Upper lobe of right lung (tissue), 1 donor: ENCODE measurements around the gene TXNL4A. TPM values are rescaled to one million over a fixed set of nuclear protein-coding genes. Genes with fewer than 3 reads are reported as not detected.
A peak's percentile ranks its signal among the peaks of the same experiment; 100 is the strongest.

Experiments
- ATAC-seq: fragments of 200-7000 bp; cut with Tn5 transposase; one replicate; pipeline ENCODE4 v1.9.1; 2020; ENCODE audit warnings: mild to moderate bottlenecking, moderate library complexity
- DNase-seq: peaks from one replicate; pipeline ENCODE4 v3.0.0-alpha.2; 2020
- H3K27ac ChIP-seq: fragments of 200-600 bp; one replicate; pipeline ENCODE4 v1.8.0; 2022
- H3K27me3 ChIP-seq: fragments of 200-600 bp; one replicate; pipeline ENCODE4 v1.8.0; 2022; ENCODE audit warnings: mild to moderate bottlenecking
- H3K36me3 ChIP-seq: fragments of 200-600 bp; one replicate; pipeline ENCODE4 v1.8.0; 2022
- H3K4me1 ChIP-seq: fragments of 200-600 bp; one replicate; pipeline ENCODE4 v1.8.0; 2022
- H3K4me3 ChIP-seq: fragments of 200-600 bp; one replicate; pipeline ENCODE4 v1.8.0; 2022; ENCODE audit warnings: mild to moderate bottlenecking
- H3K9me3 ChIP-seq: fragments of 200-600 bp; one replicate; pipeline ENCODE4 v1.8.0; 2022
- CTCF ChIP-seq: fragments of 200-600 bp; IDR thresholded peaks from one replicate; pipeline ENCODE4 v1.8.0; 2022; ENCODE audit warnings: antibody characterized with exemption
- intact Hi-C: fragments of 100-400 bp; cut with DNase I; formaldehyde crosslinking; loops from one replicate; pipeline ENCODE4 v1.11.0; 2022
- total RNA-seq: library from RNA; stranded (reverse); fragmentation: NEBNext Ultra II Directional; extraction: Animal tissue kit (Norgen Biotek cat#: 25700); gene quantifications from one replicate; pipeline ENCODE4 v1.2.1, GENCODE V29; 2021
- donor health status: DM: no; HTN: yes; CAD: no; lungs with severe emphysema.

Gene TXNL4A
- total RNA-seq, 1 donor from 2014 or later, result 80.7 TPM

DNA sequence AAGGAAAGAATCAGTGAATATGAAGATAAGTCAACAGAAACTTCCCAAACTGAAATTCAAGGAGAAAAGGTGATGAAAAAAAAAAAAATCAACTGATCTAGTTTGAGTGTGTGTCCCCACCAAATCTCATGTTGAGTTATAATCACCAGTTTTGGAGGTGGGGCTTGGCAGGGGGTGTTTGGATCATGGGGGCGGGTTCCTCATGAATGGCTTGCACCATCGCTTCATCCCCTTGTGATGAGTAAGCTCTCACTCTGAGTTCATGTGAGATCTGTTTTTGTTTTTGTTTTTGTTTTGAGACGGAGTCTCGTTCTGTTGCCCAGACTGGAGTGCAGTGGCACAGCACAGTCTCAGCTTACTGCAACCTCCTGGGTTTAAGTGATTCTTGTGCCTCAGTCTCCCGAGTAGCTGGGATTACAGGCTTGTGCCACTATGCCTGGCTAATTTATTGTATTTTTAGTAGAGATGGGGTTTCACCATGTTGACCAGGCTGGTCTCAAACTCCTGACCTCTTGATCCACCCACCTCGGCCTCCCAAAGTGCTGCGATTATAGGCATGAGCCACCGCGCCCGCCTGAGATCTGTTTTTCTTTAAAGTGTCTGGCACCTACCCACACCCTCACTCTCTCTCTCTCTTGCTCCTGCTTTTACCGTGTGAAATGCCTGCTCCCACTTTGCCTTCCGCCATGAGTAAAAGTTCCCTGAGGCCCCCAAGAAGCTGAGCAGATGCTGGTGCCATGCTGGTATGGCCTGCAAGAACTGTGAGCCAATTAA is 32.9 kb downstream of the TXNL4A start:
- TF ChIP-seq CTCF, result no peak
- Histone ChIP-seq H3K27ac (peak overlapping the region; percentile 53), H3K27me3 (no peaks in the 10 kb centered on the region), H3K4me1 (peaks cover 18% of the 10 kb centered on the region), H3K4me3 (no peak overlapping the region), H3K36me3 (no peaks in the 10 kb centered on the region), H3K9me3 (no peaks in the 10 kb centered on the region)
- intact Hi-C loops, result no loop called here
- DNase-seq, result no peak
- ATAC-seq, result no peak

DNA sequence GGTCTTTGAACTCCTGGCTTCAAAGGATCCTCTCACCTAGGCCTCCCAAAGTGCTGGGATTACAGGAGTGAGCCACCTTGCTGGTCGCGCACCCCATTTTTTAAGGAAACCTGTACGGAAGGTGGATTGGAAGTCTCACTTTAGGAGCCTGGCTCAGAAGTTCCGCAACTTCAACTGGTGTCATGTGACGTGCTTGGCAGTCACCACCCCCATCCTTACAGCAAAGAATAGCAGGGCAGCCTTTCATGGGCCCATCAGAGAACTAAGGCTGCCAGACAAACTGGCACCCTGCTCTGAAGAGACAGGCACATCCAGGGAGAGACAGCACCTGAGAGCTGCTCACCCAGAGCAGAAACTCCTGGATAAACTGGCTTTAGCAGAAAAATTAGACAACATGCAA is 33.6 kb downstream of the TXNL4A start:
- Histone ChIP-seq H3K4me1 (peaks cover 21% of the 10 kb centered on the region), H3K4me3 (no peak overlapping the region), H3K27ac (peak overlapping the region; percentile 53), H3K27me3 (no peaks in the 10 kb centered on the region), H3K36me3 (no peaks in the 10 kb centered on the region), H3K9me3 (no peaks in the 10 kb centered on the region)
- DNase-seq (no peak), ATAC-seq (peak; percentile 1)
- intact Hi-C loops, result no loop called here
- no peak for TF ChIP-seq CTCF

GRCh38 chr18:79953971-79954651 is 34.3 kb downstream of the TXNL4A start:
- intact Hi-C loops, result no loop called here
- H3K9me3 ChIP-seq, result no peaks in the 10 kb centered on the region
- no peak for TF ChIP-seq CTCF
- no peaks in the 10 kb centered on the region for H3K36me3 ChIP-seq
- H3K27ac ChIP-seq, result peak overlapping the region; percentile 53
- DNase-seq (no peak), ATAC-seq (peak; percentile 57)
- no peaks in the 10 kb centered on the region for H3K27me3 ChIP-seq
- no peak overlapping the region for H3K4me3 ChIP-seq
- H3K4me1 ChIP-seq, result peaks cover 21% of the 10 kb centered on the region

DNA sequence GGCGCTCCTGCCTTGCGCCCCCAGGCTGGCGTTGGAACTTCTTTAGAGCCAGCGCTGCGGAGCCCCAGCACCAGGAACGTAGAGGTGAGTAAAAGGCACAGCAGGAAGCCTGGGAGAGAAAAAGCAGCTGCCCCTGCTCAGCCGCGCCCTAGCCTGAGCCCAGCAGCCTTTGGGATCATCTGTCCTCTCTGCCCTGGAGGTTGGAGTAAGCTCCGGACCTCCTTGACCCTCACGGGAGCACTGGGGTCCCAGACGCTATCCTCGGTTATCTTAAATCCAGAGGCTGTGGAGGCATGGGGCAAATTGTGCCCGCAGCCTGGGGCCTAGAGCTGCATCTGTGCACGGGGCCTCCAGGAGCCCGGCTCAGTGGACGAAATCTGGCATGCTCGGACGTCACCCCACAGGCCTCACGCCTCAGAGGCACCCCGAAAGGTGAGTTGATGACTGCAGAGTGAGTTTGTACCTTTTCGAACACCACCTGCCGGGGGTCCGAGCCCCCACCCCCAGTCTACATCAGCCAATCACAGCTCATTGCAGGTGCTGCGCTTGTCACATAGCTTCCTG is 35.3 kb downstream of the TXNL4A start:
- DNase-seq (no peak), ATAC-seq (no peak)
- H3K4me3 ChIP-seq, result no peak overlapping the region
- no peaks in the 10 kb centered on the region for H3K27me3 ChIP-seq
- H3K4me1 ChIP-seq, result peaks cover 26% of the 10 kb centered on the region
- intact Hi-C loops, result no loop called here
- no peaks in the 10 kb centered on the region for H3K9me3 ChIP-seq
- no peak for TF ChIP-seq CTCF
- H3K36me3 ChIP-seq, result no peaks in the 10 kb centered on the region
- no peak overlapping the region for H3K27ac ChIP-seq

- peak overlapping the region; percentile 72 for H3K27ac ChIP-seq
- no peaks in the 10 kb centered on the region for H3K36me3 ChIP-seq
- no peaks in the 10 kb centered on the region for H3K9me3 ChIP-seq
- peak overlapping the region; percentile 76 for H3K4me3 ChIP-seq
- H3K4me1 ChIP-seq, result peaks cover 29% of the 10 kb centered on the region
- H3K27me3 ChIP-seq, result no peaks in the 10 kb centered on the region
- ATAC-seq (no peak), DNase-seq (no peak)
- no peak for TF ChIP-seq CTCF
- intact Hi-C loops, result no loop called here
These were observed 35.8 kb downstream of the TXNL4A start for GRCh38 chr18:79952456-79952995.
